ENCODE measurements around the gene LAYN.

Gene LAYN

GRCh38 chr11:111591187-111591960 lies 50.9 kb downstream of the LAYN start:
- TF ChIP-seq POLR2A (IDR thresholded peaks at IDR 0.05; ENCODE audit: extremely low read depth, insufficient read length) (no peak), MAX (IDR thresholded peaks at IDR 0.05; ENCODE audit: low read depth, low read length) (no peak), CTCF (IDR thresholded peaks at IDR 0.05; ENCODE audit: low read depth, low read length) (no peak), MYC (IDR thresholded peaks at IDR 0.05; ENCODE audit: low read depth, low read length) (no peak)
- H3K4me3 ChIP-seq (ENCODE audit: low read depth, low read length): no peak overlapping the region
- no peak for DNase-seq (ENCODE audit: low read depth)

GRCh38 chr11:111592491-111592890 lies 52.0 kb downstream of the LAYN start:
- TF ChIP-seq MAX (IDR thresholded peaks at IDR 0.05; ENCODE audit: low read depth, low read length) (no peak), POLR2A (IDR thresholded peaks at IDR 0.05; ENCODE audit: extremely low read depth, insufficient read length) (no peak), CTCF (IDR thresholded peaks at IDR 0.05; ENCODE audit: low read depth, low read length) (no peak), MYC (IDR thresholded peaks at IDR 0.05; ENCODE audit: low read depth, low read length) (no peak)
- no peak for DNase-seq (ENCODE audit: low read depth)
- H3K4me3 ChIP-seq (ENCODE audit: low read depth, low read length): no peak overlapping the region

DNA sequence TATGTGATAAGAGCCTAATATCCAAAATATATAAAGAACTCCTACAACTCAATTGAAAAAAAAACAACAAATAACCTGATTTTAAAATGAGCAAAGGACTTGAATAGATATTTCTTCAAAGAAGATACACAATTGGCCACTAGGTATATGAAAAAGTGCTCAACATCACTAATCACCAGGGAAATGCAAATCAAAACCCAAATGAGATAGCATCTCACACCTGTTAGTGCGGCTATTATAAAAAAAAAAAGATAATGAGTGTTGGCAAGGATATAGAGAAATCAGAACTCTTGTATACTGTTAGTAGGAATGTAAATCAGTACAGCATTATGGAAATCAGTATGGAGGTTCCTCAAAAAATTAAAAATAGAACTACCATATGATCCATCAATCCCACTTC lies 55.8 kb downstream of the LAYN start:
- no peak overlapping the region for H3K4me3 ChIP-seq (ENCODE audit: low read depth, low read length)
- no peak for DNase-seq (ENCODE audit: low read depth)
- no peak for TF ChIP-seq CTCF (IDR thresholded peaks at IDR 0.05; ENCODE audit: low read depth, low read length)
- TF ChIP-seq MAX (IDR thresholded peaks at IDR 0.05; ENCODE audit: low read depth, low read length): no peak
- no peak for TF ChIP-seq MYC (IDR thresholded peaks at IDR 0.05; ENCODE audit: low read depth, low read length)
- no peak for TF ChIP-seq POLR2A (IDR thresholded peaks at IDR 0.05; ENCODE audit: extremely low read depth, insufficient read length)

DNA sequence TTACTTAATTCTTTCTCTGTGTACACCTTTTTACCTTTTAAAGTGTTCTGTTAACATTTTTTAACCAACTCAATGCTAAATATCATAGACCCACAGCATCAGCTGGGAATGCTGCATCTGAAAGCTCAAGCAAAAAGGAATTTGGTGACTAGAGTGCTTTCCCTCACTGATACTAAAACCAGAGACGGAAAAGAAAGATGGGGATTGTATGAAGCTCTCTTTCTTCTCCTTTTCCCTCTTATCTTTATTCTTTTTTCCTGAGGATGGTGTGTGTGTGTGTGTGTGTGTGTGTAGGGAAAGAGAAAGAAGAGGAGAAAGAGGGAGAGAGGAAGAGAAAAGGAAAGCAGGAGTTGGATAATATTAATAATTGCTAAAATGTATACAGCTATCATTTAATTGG lies 57.6 kb downstream of the LAYN start:
- TF ChIP-seq MAX (IDR thresholded peaks at IDR 0.05; ENCODE audit: low read depth, low read length) (no peak), POLR2A (IDR thresholded peaks at IDR 0.05; ENCODE audit: extremely low read depth, insufficient read length) (no peak), CTCF (IDR thresholded peaks at IDR 0.05; ENCODE audit: low read depth, low read length) (no peak), MYC (IDR thresholded peaks at IDR 0.05; ENCODE audit: low read depth, low read length) (no peak)
- no peak for DNase-seq (ENCODE audit: low read depth)
- H3K4me3 ChIP-seq (ENCODE audit: low read depth, low read length): no peak overlapping the region

DNA sequence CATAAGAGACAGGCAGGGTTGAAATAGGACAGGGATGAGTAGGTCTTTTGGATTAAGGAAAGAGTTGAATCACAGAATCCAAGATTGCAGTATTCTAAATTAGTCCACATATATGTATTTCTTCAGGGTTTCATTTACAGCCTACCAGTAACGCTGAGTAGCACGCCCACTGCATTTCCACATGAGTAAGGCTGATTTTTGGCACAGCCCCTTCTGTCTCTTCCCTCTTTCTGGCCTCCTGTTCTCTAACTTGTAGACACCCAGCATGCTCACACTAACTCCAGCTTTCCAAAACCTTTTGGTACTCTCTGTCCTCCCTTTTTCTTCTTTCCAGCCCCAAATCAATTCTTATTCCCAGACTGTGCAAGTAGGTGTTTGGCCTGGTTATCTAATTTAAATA lies 58.0 kb downstream of the LAYN start:
- DNase-seq (ENCODE audit: low read depth): no peak
- TF ChIP-seq CTCF (IDR thresholded peaks at IDR 0.05; ENCODE audit: low read depth, low read length) (no peak), POLR2A (IDR thresholded peaks at IDR 0.05; ENCODE audit: extremely low read depth, insufficient read length) (no peak), MAX (IDR thresholded peaks at IDR 0.05; ENCODE audit: low read depth, low read length) (no peak), MYC (IDR thresholded peaks at IDR 0.05; ENCODE audit: low read depth, low read length) (no peak)
- H3K4me3 ChIP-seq (ENCODE audit: low read depth, low read length): no peak overlapping the region
